HG03432 (cell line): ENCODE measurements around the gene FAM13C.
"Not testable (repeated sequence)": the region's sequence is repeated elsewhere in the genome, so short reads cannot be mapped to it uniquely, and the experiment has no call there.

Experiments
- ATAC-seq: cut with Tn5 transposase; IDR thresholded peaks from one replicate; pipeline ENCODE4 v1.9.1; 2021; ENCODE audit warnings: mild to moderate bottlenecking, moderate library complexity; ENCODE audit not compliant: unreplicated experiment

The FAM13C gene

DNA sequence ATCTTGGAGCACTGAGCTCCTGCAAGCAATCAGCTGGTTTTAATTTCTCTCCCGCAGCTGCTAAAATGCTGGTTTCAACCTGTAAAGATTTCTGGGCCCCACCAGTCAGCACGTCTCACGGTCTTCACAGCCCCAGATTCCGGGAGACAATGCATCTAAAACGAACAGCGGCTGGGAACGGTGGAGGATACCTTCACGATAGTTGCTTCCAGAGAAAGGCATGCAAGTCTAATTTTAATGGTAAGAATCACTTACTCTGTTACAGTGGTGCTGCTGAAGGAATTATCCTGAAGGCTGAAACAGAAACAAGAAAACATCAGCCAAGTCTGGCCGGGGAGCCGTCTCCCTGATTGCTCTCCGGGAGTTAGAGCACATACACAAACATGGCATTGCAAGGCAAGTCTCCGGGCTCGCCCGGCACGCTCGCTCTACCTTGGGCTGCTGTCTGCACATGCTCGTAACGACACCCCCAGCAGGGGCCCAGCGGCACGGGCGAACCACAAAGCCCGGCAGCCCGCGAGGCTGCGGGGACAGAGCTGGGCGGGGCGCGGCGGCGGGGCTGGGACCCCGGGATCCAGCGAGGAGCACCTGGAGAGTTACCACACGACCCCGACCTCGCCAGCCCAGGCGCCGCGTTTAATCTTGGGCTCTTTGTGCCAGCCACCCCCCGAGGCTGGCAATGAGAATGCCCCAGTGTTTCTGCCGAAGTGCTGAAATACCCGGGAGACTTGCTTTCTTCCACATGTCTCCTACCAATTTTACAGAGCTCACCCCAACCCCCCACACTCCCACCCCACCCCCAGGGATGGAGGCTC is at the start of gene FAM13C:
Gene FAM13C (minus strand): TSS at position 406 of the 815 bp plus-strand sequence. CDS start 89 bp downstream, at position 317.
- no peak for ATAC-seq

DNA sequence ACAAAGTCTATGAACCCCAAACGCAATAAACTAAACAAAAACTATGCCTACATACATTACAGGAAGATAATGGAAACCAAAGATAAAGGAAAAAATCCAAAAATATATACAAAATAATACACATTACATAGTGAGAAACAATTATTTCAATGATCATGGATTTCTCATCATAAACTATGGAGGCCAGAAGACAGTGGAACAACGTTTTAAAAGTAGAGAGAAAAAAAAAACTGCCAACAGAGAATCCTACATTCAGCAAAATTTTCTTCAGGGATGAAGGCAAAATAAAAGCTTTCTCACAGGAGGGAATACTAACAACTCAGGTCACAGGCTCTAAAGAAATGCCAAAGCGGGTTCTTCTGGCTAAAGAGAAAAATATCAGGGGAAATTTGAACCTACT is 42.9 kb upstream of the FAM13C start:
- ATAC-seq, result no peak

DNA sequence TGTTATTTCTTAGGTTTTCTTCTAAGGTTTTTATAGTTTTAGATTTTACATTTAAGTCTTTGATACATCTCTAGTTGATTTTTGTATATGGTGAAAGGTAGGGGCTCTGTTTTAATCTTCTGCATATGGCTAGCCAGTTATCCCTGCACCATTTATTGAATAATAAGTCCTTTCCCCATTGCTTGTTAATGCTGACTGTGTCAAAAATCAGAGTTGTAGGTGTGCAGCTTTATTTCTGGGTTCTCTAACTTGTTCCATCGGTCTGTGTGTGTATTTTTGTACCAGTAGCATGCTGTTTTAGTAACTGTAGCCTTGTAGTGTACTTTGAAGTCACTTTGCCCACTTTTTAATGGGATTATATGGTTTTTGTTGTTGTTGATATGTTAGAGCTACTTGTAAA is 37.9 kb upstream of the FAM13C start:
- no peak for ATAC-seq

DNA sequence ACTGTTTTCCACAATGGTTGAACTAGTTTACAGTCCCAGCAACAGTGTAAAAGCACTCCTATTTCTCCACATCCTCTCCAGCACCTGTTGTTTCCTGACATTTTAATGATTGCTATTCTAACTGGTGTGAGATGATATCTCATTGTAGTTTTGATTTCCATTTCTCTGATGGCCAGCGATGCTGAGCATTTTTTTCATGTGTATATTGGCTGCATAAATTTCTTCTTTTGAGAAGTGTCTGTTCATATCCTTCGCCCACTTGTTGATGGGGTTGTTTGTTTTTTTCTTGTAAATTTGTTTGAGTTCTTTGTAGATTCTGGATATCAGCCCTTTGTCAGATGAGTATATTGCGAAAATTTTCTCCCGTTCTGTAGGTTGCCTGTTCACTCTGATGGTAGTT is 37.0 kb upstream of the FAM13C start:
- not testable (repeated sequence) for ATAC-seq

DNA sequence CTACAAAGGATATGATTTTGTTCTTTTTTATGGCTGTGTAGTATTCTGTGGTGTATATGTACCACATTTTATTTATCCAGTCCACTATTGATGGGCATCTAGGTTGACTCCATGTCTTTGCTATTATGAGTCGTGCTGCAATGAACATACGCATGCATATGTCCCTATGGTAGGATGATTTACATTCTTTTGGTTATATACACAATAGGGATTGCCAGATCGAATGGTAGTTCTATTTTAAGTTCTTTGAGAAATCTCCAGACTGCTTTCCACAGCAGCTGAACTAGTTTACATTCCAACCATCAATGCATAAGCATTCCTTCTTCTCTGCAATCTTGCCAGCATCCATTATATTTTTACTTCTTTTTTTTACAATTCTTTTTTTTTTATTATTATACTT is 35.6 kb upstream of the FAM13C start:
- no peak for ATAC-seq

DNA sequence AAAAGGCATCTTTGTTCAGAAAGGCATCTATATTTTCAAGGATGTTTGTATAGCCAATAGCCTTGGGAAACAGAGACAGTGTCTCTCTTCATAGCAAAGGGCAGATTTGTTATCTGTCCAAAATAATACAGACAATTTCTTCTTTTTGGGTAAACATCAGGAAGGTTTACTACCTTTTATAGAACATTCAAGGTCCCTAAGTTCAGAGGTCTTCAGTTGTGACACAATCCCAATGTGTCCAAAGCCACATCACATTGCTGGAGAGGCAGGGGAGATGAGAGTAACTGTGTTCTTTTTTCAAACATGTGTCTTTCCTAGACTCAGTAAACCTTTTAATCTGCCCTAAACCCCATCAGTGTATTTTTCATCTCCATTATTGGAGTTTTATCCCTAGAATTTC is 33.6 kb upstream of the FAM13C start:
- ATAC-seq, result no peak

DNA sequence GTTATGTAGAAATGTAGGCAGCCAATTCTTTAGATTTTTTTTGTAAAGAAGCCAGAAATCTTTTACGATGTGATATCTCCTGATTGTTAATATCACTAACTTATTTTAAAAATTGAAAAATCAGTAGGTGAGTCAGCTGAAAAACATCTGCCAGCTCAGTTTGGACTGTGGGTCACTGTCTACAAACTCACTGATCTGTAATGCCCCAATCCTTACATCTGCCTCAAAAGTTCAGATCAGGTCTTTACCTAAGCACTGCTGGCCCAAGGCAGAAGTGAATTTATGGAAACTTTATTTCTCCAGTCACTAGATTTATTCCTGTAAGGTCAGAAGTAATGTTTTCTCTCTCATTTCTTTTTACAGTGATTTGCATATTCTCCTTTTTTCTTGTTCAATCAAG is 31.0 kb upstream of the FAM13C start:
- ATAC-seq, result no peak

DNA sequence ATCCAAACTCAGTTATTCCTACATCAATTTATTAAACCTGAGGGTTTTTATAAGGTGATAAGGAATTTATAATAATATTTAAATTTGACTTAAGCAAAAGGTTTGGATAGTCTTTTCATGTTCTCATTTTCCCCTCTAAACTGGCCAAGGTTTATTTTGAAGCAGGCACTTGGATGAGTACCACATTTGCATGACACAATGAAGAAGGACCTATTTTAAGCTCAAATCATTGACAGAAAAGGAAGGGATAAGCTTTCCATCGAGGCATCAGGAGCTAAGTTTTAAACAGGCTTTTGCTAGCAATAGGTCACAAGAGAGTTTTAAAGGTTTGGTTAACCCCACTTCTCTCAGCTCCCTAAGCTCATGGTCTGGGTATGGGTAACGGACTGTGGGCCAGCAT is 28.7 kb upstream of the FAM13C start:
- ATAC-seq, result no peak

DNA sequence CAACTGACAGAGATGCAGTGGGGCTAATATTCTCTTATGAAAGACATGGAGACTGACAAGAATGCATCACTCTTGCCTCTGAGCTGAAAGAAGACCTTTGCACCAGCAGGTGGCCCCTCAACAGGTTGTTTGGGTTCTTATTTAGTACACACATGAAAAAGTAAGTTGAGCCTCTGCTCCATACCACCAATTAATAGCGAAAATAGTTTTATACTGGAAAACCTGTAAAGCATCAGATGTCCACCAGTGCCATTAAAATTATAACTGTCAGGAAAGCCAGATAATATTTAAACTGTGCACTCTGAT is 26.3 kb upstream of the FAM13C start:
- no peak for ATAC-seq

DNA sequence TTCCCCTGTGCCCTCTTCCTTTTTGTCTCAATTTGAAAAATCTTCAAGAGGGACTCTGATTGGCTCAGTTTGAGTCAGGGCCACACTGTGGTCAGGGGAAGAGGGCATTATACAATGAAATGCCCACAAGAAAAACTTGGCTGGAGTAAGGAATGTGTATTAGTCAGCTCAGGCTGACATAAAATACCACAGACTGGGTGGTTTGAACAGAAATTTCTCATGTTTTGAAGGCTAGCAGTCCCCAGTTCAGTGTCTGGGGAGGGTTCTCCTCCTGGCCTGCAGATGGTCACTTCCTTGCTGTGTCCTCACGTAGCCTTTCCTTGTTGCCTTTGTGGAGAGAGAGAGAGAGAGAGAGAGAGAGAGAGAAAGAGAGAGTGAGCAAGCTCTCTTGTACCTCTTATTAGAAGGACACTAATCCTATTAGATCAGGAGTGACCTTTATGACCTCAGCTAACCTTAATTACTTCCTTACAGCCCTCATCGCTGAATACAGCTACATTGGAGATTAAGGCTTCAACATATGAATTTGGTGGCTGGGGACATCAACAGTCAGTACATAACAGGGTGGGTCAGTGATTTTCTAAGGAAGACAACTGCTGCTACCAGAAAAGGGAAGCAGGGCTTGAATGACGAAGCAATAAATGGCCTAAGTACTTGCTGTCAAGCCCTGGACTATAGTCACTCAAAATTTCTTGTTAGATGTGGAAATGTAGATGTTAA is 25.8 kb upstream of the FAM13C start:
- ATAC-seq, result no peak

DNA sequence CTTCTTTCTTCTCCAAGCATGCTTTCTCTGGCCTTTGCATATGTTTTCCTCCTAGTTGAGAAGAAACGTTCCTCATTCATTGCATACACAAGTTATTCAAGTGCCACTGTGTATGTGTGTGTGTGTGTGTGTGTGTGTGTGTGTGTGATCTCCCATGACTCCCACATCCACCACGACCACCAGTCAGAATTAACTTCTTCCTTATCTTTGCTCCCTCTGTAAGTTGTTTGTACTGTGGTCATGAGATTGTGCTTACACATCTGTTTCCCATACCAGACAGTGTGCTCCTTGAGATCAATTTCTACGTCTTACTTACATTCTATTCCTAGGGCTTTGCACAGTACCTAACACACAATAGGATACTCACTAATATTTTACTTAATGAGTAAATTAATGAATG is 22.4 kb upstream of the FAM13C start:
- ATAC-seq, result no peak

DNA sequence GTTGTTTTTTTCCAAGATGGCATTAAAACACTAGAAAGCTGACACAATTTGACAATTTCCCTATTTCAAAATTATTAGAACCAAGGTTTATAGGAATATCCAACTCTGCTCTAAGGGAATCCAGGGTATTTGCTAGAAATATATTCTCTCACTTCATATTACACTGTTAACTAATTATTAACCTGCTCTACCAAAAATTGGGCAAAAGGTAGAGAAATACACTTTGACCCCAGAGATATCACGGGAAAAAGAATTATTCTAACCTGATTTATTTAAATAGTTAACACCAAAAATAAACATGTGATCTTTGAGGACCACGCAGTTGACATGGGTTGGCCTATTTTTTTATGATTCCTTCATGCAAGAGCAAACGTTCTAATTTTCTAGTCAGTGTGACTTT is 21.6 kb upstream of the FAM13C start:
- ATAC-seq, result no peak

DNA sequence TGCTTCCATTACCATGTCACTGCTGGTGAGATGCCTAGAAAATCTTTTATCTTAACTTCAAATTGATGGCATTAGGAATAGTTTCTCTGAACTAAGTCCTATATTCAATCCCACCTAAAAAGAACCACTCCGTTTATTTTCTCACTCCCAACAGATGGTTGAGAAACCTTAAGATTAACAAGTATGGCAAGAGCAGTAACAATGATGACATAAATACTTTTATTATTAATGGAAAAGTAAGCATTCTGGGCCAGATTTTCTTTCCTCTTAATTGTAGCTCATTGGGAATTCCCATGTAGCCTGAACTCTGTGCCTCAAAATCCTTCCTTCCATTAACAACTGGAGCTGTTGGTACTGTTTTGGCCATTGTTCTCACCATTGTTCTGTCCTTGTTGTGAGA is 21.1 kb upstream of the FAM13C start:
- no peak for ATAC-seq

DNA sequence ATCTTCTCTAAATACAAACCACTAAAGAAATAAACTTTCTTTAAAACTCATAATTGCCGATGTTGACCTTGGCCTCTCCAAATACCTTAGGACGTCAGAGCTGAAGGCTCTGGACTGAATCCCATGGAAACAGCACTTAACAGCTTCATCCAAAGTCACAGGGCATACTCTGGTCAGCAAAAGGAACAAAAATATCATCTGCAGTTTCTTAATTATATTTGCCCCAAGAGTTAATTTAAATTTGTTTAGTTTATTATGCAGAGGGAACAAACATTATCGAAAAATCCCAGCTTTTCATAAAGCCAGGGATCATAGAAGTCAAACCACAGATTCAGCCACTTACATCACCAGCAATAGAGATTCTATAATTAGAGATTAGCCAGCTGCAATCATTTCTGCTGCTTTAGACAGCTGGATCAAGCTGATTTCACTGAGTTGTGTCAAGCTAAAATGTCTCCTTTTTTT is 20.5 kb upstream of the FAM13C start:
- ATAC-seq, result no peak

DNA sequence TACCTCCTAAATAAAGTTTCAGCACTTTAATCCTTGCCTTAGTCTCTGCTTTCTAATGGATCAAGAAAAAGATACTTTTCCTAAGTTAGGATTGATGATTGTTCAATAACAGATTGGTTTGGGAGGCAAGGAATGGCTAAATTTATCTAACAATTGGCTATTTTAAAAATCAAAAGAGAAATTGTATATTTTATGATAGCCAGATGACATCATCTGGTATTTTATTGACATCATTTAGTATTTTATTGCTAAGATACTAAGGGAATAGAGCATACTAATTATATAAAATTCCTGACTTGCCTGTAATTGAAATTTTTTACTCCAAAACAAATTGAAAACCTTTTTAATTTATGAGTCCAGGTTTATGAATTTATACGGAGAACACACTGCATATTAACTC is 19.3 kb upstream of the FAM13C start:
- no peak for ATAC-seq

DNA sequence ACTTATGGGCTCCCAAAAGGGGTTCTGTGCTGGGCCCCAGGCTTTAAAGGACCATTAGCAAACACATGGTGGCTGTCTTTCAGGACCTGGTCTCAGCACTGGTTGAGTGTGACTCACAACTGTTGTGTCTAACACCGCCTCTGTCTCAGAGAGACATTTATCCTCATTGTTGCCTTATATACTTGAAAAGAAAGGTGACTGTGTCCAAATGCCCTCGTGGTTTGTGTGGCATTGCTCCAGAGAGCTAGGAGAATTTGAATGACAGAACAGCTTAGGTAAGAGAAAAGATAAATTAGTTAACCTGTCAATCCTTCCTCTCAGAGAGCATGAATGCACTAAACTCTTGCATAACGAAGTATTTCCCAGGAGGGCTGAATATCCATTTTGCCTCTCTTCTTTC is 14.5 kb upstream of the FAM13C start:
- no peak for ATAC-seq

DNA sequence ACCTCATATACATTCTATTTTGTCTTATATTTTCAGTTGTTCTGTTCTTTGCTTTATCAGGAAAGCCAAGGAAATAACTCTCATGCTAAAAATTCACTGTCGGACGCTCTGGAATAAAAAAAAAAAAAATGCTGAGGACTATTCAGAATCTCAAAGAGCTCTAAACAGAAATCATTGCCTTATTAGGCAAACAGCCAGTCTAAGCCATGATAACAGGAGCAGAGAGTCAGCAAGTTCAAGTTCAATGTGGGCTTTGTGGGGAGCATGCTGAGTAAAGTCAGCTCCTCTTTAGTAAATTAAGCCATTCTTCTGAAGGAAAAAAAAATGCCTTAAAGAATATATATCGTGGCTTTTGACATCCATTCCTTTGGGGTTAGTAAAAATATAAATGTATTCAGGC is 13.6 kb upstream of the FAM13C start:
- no peak for ATAC-seq

DNA sequence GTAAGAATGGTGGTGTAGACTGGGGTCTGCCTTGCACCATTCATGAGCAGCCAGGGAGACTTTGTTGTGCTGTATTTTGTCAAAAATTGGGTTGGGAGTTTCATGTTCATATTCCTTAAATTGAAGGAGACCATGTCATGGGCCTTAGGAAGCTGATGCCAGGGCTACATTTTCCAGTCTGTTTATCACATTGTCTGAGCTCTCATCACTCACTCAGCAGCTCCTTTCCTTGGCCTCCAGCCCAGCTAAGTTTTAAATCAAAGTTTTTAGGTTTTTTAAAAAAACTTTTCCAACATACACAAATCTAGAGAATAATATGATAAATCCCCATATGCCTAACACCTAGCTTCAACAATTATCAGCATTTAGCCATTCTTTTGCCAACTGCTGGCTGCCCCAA is 12.6 kb upstream of the FAM13C start:
- ATAC-seq, result no peak

DNA sequence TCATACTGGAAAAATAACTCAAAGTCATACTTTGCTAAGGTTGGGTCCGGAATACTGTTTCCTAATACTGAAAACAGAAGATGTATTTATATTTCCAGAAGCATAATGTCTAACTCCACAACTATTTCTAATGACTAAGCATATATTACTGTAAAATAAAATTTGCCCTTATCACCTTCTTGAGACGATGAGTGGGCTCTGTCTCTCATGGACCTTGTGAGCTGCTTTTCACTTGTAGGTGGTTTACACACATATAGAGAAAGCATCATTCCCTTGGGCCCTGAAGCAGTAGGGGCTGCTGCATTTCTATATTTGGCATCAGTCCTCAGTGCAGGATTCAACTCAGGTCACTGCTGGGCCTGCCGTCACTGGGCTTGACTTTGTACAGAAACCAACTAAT is 10.7 kb upstream of the FAM13C start:
- ATAC-seq, result no peak

DNA sequence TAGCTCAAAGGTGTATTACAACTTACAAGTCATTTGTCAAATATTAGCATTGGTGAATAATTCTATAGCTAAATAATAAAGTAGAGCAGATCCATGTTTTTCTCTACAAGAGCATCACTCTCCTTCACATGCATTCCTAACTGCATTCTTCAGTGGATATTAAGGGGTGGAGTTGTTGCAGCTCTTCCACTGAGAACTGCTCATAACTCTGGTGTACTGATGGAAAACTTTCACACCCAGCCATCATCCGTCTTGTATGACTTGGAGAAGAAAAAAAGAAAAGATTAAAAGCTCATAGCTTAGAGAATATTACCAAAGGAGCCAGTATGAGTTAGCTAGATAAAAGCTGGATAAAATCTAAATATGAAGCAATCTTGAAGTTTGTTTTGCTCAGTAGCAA is 10.2 kb upstream of the FAM13C start:
- no peak for ATAC-seq

DNA sequence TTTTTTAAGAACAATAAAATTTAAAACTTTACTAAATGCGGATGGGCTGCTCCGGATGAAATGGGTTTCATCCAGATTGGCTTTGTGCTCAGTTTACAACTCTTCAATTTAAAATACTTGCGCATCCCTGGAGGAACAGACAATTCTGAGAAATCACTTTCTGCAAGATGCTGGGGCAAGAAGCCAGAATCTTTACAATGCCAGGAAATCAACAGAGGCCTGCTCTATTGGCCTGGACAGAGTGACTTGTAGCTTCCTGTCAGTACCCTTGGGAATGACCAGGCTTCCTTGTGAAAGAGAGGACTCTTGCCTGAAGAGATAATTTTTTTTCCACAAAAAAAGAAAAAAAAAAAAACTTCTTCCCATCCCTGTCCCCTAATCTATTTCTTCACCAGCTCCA is 3.9 kb upstream of the FAM13C start:
- ATAC-seq, result no peak

DNA sequence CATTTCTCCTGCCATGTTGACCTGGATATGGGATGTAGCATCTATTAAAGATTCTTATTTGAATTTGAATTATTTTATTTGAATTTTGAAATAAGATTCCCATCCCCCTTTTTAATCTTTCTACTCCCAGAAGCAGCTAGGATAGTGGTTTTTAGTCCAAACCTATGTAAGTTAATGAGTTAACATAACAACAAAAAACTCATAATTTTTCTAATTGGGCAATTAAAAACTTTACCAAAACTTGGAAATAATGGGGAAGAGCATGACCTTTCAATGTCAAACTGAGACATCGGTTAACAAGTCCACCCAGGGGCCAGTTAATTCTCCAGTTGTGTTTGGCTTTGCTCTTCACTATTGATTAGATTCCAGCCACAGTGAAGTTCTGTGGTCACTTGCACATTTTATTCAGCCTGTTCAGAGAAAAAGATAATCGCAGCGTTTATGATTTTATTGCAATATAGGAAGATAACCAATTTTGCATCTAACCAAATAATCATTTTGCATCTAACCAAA is 1.2 kb upstream of the FAM13C start:
- no peak for ATAC-seq
